HG03045 (cell line): ENCODE results near the gene ASXL2.
"Not testable (repeated sequence)": the region's sequence is repeated elsewhere in the genome, so short reads cannot be mapped to it uniquely, and the experiment has no call there.

Source experiments
- ATAC-seq: cut with Tn5 transposase; IDR thresholded peaks from one replicate; pipeline ENCODE4 v1.9.1; 2021; ENCODE audit warnings: mild to moderate bottlenecking, moderate library complexity; ENCODE audit not compliant: unreplicated experiment

ASXL2 gene

GRCh38 chr2:25878361-25879132 lies at the start of gene ASXL2:
TSS of gene ASXL2 (minus strand) at chr2:25878487. CDS start at chr2:25878222, 265 bp downstream.
- peak; percentile 93 for ATAC-seq

DNA sequence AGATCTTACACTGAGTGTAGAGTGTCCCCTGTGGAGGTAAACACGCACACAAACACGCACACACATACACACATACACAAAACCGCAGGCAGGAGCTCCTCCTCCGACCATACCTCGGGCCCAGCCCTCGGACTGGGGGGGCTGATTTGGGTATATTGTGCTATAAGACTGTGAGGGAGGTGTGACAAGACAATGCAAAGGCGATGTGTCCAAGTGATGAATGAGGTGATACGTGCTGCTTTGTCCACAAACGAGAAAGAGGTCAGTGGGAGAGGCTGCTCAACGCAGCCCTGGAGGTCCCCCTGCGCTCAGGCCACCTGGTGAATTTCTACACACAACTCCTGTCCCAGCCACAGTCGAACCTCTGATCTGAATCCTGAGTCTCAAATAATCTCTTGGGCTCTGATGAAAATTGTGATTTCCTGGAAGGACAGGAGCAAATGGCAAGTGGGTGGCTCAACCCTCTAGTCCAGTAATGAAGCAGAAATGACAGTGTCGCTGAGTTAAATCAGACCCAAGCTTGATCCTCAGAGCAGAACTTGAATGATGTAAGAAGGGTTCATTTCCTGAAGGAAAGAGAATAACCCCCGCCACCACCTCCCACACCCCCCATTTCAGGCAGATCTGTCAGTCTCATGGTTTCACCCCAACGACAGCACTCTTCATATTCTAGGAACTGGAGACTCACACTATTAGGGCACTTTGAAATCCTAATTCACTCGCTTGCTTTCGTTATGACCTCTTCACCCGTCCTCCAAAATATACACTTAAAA lies 48.9 kb upstream of the ASXL2 start:
- no peak for ATAC-seq

GRCh38 chr2:25922501-25922900 lies 44.2 kb upstream of the ASXL2 start:
- ATAC-seq: no peak

DNA sequence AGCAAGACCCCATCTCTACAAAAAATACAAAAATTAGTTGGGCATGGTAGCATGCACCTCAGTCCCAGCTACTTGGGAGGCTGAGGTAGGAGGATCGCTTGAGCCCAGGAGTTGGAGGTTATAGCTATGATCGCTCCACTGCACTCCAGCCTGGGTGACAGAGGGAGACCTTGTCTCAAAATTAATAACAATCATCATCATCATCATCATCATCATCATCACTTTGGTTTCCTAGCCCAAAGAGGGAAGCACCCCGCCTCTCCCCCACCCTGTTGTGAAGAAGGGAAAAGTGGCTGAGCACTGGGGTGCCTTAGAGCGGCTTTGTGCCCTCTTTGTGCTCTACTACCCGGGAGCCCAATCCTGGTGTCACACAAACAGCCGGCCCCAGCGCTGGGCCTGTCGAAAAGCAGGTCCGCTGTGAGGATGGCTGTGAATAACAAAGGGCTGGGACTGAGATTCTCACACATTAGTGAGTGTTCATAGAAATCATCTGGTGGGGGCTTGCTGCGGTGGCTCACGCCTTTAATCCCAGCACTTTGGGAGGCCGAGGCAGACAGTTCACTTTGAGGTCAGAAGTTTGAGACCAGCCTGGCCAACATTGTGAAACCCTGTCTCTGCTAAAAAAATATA lies 42.6 kb upstream of the ASXL2 start:
- ATAC-seq: no peak

- ATAC-seq: no peak
These were observed 42.0 kb upstream of the ASXL2 start for GRCh38 chr2:25920336-25920735.

DNA sequence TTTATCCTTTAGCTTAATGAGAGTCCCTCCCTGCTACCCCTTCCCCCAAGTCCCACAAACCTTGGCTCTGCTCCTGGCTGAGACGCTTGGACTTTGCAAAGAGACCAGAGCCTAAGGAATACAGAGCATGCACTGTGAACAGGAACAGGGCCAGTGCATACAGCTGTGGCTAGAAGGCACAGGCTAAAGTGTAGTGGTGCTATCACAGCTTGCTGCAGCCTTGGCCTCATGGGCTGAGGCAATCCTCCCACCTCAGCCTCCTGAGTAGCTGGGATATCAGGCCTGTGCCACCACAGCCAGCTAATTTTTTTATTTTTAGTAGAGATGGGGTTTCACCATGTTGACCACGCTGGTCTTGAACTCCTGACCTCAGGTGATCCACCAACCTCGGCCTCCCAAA lies 39.5 kb upstream of the ASXL2 start:
- no peak for ATAC-seq

- not testable (repeated sequence) for ATAC-seq
These were observed 39.1 kb upstream of the ASXL2 start for GRCh38 chr2:25917411-25917810.

- not testable (repeated sequence) for ATAC-seq
These were observed 37.9 kb upstream of the ASXL2 start for GRCh38 chr2:25915944-25916772.

GRCh38 chr2:25915411-25915810 lies 37.1 kb upstream of the ASXL2 start:
- ATAC-seq: not testable (repeated sequence)

GRCh38 chr2:25913696-25913973 lies 35.3 kb upstream of the ASXL2 start:
- not testable (repeated sequence) for ATAC-seq

DNA sequence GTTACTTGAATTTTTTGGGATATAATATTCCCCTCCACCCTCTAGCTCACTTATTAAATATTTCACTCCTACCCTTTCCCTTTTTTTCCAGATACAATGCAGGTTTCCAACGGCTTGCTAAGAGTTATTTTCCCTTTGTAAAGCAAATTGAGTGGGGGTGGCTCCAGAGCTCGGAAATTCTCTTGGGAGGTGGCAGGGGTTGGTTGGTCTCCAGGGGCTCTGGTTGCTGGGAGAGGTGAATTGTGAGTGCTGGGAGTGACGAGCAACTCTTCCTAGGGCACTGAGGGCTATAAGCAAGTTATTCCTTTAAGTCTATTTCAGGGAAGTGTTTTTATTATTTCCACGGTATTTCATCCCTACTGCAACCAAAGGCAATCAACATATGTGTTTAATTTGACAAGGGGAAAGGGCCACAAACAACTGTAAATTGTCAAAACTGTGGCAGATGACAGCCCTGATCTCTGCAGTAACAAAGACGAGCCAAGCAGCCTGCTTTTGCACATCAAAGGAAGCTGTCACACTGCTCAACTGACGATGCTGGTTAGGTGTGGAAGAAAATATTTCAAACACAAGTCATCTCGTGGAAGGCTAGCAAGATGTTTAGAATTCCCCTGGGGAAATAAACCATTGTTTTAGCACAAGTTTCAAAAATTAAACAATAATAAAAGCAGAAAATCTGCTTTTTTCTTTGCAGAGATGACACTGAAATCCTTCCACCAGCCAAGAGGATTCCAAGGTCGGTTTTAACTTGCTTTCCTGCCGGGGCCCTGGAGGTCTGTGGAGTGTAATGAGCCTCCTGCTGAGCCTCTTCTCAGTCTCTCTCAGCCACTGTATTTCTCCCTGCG lies 34.8 kb upstream of the ASXL2 start:
- no peak for ATAC-seq

DNA sequence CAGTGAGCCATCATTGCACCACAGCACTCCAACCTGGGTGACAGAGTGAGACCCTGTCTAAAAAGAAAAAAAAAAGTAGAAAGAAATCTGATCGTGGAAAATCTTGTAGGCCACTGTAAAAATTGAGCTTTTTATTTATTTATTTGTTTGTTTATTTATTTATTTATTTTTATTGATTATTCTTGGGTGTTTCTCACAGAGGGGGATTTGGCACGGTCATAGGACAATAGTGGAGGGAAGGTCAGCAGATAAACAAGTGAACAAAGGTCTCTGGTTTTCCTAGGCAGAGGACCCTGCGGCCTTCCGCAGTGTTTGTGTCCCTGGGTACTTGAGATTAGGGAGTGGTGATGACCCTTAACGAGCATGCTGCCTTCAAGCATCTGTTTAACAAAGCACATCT lies 31.3 kb upstream of the ASXL2 start:
- ATAC-seq: not testable (repeated sequence)

DNA sequence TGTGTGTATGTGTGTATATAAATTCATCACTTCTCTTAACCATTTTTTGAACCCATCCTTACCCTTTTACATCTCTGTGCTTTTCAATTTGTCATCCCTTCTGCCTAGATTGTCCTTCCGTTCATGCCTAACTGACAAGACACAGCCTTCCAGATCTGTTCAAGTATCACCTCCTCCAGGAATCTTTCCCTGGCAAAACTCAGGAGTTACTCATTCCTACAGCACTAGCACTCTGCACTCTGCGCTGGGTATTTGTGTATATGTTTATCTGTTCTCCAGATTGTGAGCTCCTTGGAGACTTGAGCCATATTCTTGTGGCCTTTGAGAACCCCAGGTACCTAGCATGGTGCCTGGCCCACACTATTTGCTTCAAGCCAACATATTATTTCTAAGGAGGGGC lies 26.8 kb upstream of the ASXL2 start:
- no peak for ATAC-seq

GRCh38 chr2:25903216-25903776 lies 25.0 kb upstream of the ASXL2 start:
- ATAC-seq: no peak

DNA sequence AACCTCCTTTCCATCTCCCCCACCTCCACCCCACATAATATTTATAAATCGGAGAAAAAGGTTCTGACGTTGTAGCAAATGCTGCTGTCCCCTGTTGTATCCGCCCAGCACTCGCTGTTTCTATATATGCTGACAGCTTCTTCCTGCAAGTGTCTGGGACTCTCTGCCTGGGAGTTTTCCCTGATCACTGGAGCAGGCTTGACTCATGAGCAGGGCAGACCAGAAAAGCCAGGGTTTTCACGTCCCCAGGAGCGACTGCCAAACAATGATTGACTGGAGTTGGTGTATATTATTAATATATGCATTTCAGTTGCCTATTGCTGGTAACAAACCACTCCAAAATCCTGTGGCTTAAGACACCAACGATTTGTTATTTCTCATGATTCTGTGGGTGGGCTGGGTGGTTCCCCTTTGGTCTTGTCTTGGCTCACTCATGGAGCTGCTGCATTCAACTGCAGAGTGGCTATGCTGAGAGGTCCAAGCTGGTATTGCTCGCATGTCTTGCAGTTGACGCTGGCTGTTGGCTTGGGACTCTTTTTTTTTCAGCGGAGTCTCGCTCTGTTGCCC lies 21.2 kb upstream of the ASXL2 start:
- ATAC-seq: no peak

GRCh38 chr2:25897506-25897905 lies 19.2 kb upstream of the ASXL2 start:
- no peak for ATAC-seq

- ATAC-seq: not testable (repeated sequence)
These were observed 18.0 kb upstream of the ASXL2 start for GRCh38 chr2:25896308-25896707.

DNA sequence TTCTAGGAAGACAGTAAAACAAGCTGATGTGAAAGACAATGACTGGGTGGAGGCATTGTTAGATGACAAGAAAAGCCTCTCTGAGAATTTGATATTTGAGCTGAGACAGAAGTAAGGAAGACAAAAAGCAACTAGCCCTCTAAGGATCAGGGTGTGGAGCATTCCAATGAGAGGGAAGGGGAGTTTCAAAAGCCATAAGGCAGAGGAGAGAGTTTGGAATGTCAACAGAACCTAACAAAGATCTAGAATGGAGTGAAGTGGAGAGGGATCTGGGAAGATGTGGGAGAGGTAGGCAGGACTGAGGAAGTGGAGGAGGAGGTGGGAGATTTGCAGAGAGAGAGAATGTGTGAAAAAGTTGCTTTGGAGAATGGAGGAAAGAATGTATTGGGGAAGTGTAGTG lies 17.3 kb upstream of the ASXL2 start:
- no peak for ATAC-seq

DNA sequence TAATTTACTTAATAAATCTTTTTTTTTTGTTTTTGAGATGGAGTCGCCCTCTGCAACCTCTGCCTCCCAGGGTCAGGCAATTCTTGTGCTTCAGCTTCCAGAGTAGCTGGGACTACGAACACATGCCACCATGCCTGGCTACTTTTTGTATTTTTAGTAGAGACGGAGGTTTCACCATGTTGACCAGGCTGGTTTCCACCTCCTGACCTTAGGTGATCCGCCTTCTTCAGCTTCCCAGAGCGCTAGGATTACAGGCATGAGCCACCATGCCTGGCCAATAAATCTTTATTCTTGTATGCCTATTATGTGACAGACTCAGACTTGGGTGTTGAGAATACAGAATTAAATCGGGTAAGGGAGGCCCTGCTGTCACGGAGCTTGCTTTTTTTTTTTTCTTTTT lies 16.7 kb upstream of the ASXL2 start:
- no peak for ATAC-seq
